HepG2 (cell line): ENCODE results near the gene LRP2.

Experiments used
- FOXJ3 ChIP-seq: sonication (generic); formaldehyde crosslinking; IDR thresholded peaks from 2 replicates; pipeline ENCODE4 v1.4.0; 2020; ENCODE audit warnings: missing genetic modification reagents, mild to moderate bottlenecking, borderline replicate concordance
- GLI4 ChIP-seq: sonication (generic); formaldehyde crosslinking; IDR thresholded peaks from 2 replicates; pipeline ENCODE4 v1.5.1; 2020; ENCODE audit warnings: missing genetic modification reagents, mild to moderate bottlenecking, moderate library complexity, borderline replicate concordance
- MYNN ChIP-seq: sonication (generic); formaldehyde crosslinking; IDR thresholded peaks from 2 replicates; pipeline ENCODE4 v1.4.0; 2020; ENCODE audit warnings: mild to moderate bottlenecking, low read depth, missing genetic modification reagents
- ZBTB38 ChIP-seq: sonication (generic); formaldehyde crosslinking; IDR thresholded peaks from 2 replicates; pipeline ENCODE4 v1.5.1; 2020; ENCODE audit warnings: mild to moderate bottlenecking, missing genetic modification reagents
- TF ChIP-seq, protein P1 (sequence below): sonication (generic); formaldehyde crosslinking; IDR thresholded peaks from 2 replicates; pipeline ENCODE4 v1.5.1; 2020; ENCODE audit warnings: mild to moderate bottlenecking, missing genetic modification reagents, borderline replicate concordance

DNA sequence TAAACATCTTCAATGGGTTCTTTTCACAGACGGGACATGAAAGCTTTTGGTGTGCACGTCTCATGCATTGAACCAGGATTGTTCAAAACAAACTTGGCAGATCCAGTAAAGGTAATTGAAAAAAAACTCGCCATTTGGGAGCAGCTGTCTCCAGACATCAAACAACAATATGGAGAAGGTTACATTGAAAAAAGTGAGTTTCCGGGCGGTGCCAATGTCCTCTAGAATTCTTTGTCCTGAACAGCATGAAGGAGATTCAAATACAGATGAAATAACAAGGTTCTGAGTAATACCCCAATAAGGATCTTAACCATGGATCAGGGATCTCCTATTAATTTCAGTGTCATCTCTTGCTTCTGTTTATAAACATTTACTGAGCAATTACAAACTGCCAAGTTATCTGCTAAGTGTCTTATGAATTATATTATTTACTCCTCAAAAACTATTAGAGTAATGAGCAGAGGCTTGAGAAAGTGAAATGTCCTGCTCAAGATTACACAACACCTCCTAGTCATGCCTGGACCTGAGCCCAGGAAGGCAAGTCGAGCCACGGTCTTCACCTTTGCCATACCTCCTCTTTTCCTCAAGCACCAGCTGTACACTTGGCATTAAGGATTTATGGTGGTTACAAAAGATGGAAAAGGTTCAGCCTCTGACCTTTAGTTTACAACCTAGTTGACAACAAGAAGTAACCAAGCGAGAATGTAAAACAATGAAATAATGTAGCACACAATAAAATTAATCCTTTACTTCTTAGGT lies 270.4 kb downstream of the LRP2 start:
- TF ChIP-seq FOXJ3 (no peak), ZBTB38 (CRISPR knock-in tag) (no peak), GLI4 (CRISPR knock-in tag) (no peak), MYNN (CRISPR knock-in tag) (no peak)
- TF ChIP-seq, protein P1, sequence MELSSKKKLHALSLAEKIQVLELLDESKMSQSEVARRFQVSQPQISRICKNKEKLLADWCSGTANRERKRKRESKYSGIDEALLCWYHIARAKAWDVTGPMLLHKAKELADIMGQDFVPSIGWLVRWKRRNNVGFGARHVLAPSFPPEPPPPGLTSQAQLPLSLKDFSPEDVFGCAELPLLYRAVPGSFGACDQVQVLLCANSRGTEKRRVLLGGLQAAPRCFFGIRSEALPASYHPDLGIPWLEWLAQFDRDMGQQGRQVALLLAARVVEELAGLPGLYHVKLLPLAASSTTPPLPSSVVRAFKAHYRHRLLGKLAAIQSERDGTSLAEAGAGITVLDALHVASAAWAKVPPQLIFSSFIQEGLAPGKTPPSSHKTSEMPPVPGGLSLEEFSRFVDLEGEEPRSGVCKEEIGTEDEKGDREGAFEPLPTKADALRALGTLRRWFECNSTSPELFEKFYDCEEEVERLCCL (CRISPR knock-in tag): no peak
